PC-9 (cell line): ENCODE data around the gene GSE1. TPM values are rescaled to one million over a fixed set of nuclear protein-coding genes. Genes with fewer than 3 reads are reported as not detected.

ENCODE experiments used
- BruUV-seq: library from RNA; stranded (reverse); fragments of 400-500 nt; replicated peaks from 2 replicates; lab custom pipeline; 2021; lab: Mats Ljungman, UMichigan
- CTCF ChIA-PET: fragments of 300-600 bp; sonication (Branson Sonifier 250); formaldehyde crosslinking; loops from one replicate; lab custom pipeline; 2022; ENCODE audit warnings: antibody characterized with exemption; lab: Charles Lee
- POLR2A ChIA-PET: fragments of 300-600 bp; sonication (Branson Sonifier 250); formaldehyde crosslinking; loops from one replicate; lab custom pipeline; 2022; ENCODE audit warnings: antibody characterized with exemption; ENCODE audit not compliant: unreplicated experiment; lab: Charles Lee
- DNase-seq, 2 experiments: peaks; one replicate each; pipeline versions ENCODE4 v3.0.0 to v3.0.0-alpha.2; 2015 to 2022; ENCODE audit warnings: mixed read lengths in 1 of 2
- H2AFZ ChIP-seq: fragments of 200-600 bp; sonication (generic); 2 replicates; pipeline ENCODE4 v1.8.1; 2017; ENCODE audit warnings: antibody characterized with exemption
- H3F3A ChIP-seq: fragments of 200-600 bp; sonication (generic); 2 replicates; pipeline ENCODE4 v1.8.1; 2017; ENCODE audit warnings: antibody characterized with exemption, mild to moderate bottlenecking, low read depth; ENCODE audit not compliant: insufficient read depth
- H3K27ac ChIP-seq: fragments of 200-600 bp; sonication (generic); 2 replicates; pipeline ENCODE4 v1.6.1; 2016; ENCODE audit warnings: mixed run types
- H3K27me3 ChIP-seq: fragments of 200-600 bp; sonication (generic); 2 replicates; pipeline ENCODE4 v1.6.1; 2016; ENCODE audit warnings: low read depth, mixed run types; ENCODE audit not compliant: insufficient read depth
- H3K36me3 ChIP-seq: fragments of 200-600 bp; sonication (generic); 2 replicates; pipeline ENCODE4 v1.6.1; 2016; ENCODE audit warnings: low read depth, mixed run types
- H3K4me1 ChIP-seq: fragments of 200-600 bp; sonication (generic); replicated peaks from 2 replicates; pipeline ENCODE4 v1.6.1; 2016; ENCODE audit warnings: mixed run types; ENCODE audit not compliant: insufficient read depth
- H3K4me2 ChIP-seq: fragments of 200-600 bp; sonication (generic); 2 replicates; pipeline ENCODE4 v1.6.1; 2017; ENCODE audit warnings: mixed run types
- H3K4me3 ChIP-seq: fragments of 200-600 bp; sonication (generic); 2 replicates; pipeline ENCODE4 v1.6.1; 2016; ENCODE audit warnings: mixed run types
- H3K79me2 ChIP-seq: fragments of 200-600 bp; sonication (generic); 2 replicates; pipeline ENCODE4 v1.6.1; 2017; ENCODE audit warnings: low read depth, mixed run types
- H3K9me2 ChIP-seq: fragments of 200-600 bp; sonication (generic); 2 replicates; pipeline ENCODE4 v1.8.1; 2017; ENCODE audit warnings: mild to moderate bottlenecking; ENCODE audit not compliant: insufficient read depth
- H3K9me3 ChIP-seq: fragments of 200-600 bp; sonication (generic); 2 replicates; pipeline ENCODE4 v1.8.1; 2016; ENCODE audit warnings: low read depth; ENCODE audit not compliant: insufficient read depth
- H4K20me1 ChIP-seq: fragments of 200-600 bp; sonication (generic); 2 replicates; pipeline ENCODE4 v1.8.1; 2017; ENCODE audit not compliant: insufficient read depth
- CTCF ChIP-seq: fragments of 200-600 bp; sonication (generic); conservative IDR thresholded peaks from 2 replicates; pipeline ENCODE4 v1.6.1; 2017; ENCODE audit warnings: mixed run types, antibody characterized with exemption, mild to moderate bottlenecking, moderate library complexity
- EZH2 ChIP-seq: fragments of 200-600 bp; sonication (generic); IDR thresholded peaks from 2 replicates; pipeline ENCODE4 v1.8.0; 2017; ENCODE audit warnings: antibody characterized with exemption, low read depth
- intact Hi-C: fragments of 100-400 bp; cut with micrococcal nuclease; formaldehyde crosslinking; loops from one replicate; pipeline ENCODE4 v1.10.0; 2022; ENCODE audit not compliant: unreplicated experiment
- total RNA-seq: library from RNA; stranded (reverse); gene quantifications from 2 replicates; pipeline ENCODE4 v1.2.3, GENCODE V29; 2021

The GSE1 gene
- total RNA-seq, 1 experiment from 2014 or later: 83.5 TPM

GRCh38 chr16:85619101-85619891 lies 6.2 kb downstream of the GSE1 start:
- no peaks in the 10 kb centered on the region for H3K27me3 ChIP-seq
- no peaks in the 10 kb centered on the region for H3K9me3 ChIP-seq
- intact Hi-C loops: no loop called here
- H3K79me2 ChIP-seq: peaks cover 96% of the 10 kb centered on the region
- CTCF ChIA-PET: no interaction called here
- DNase-seq: no peak
- peaks cover 98% of the 10 kb centered on the region for H4K20me1 ChIP-seq
- H3K4me3 ChIP-seq: no peak overlapping the region
- POLR2A ChIA-PET: interaction anchor here (0.5 kb wide), 1 partner anchor 105 kb away, joined by 4 read pairs; no protein-coding TSS in a partner anchor
- H3K9me2 ChIP-seq: no peaks in the 10 kb centered on the region
- H3K36me3 ChIP-seq: 0 out of 2 replicates have a peak, but pooled peaks cover 6% of the 10 kb centered on the region
- H3F3A ChIP-seq: peaks cover 27% of the 10 kb centered on the region
- no peak overlapping the region for H3K4me2 ChIP-seq
- TF ChIP-seq EZH2 (no peak), CTCF (no peak)
- H3K4me1 ChIP-seq: peaks cover 38% of the 10 kb centered on the region
- H2AFZ ChIP-seq: no peak overlapping the region
- no TSS peak for BruUV-seq
- no peak overlapping the region for H3K27ac ChIP-seq

- Histone ChIP-seq H3K9me2 (no peaks in the 10 kb centered on the region), H3K4me3 (no peak overlapping the region), H3K9me3 (no peaks in the 10 kb centered on the region), H3K36me3 (0 out of 2 replicates have a peak, but pooled peaks cover 6% of the 10 kb centered on the region), H3K79me2 (peaks cover 99% of the 10 kb centered on the region), H2AFZ (no peak overlapping the region), H3K27me3 (no peaks in the 10 kb centered on the region), H3K4me2 (no peak overlapping the region), H3F3A (peaks cover 19% of the 10 kb centered on the region), H4K20me1 (peaks cover 100% of the 10 kb centered on the region), H3K27ac (no peak overlapping the region), H3K4me1 (peaks cover 36% of the 10 kb centered on the region)
- CTCF ChIA-PET: no interaction called here
- no peak for TF ChIP-seq EZH2
- no peak for TF ChIP-seq CTCF
- no peak for DNase-seq
- POLR2A ChIA-PET: no interaction called here
- intact Hi-C loops: no loop called here
- BruUV-seq: no TSS peak
Observed at GRCh38 chr16:85620374-85620773, 7.3 kb downstream of the GSE1 start.

- Histone ChIP-seq H3K27ac (no peak overlapping the region), H2AFZ (no peak overlapping the region), H3K4me3 (no peak overlapping the region), H3K4me1 (peaks cover 23% of the 10 kb centered on the region), H3K79me2 (peaks cover 99% of the 10 kb centered on the region), H3K9me3 (no peaks in the 10 kb centered on the region), H3F3A (peaks cover 12% of the 10 kb centered on the region; the same call in 1 of the 2 replicates), H3K9me2 (no peaks in the 10 kb centered on the region), H3K36me3 (0 out of 2 replicates have a peak, but pooled peaks cover 6% of the 10 kb centered on the region), H3K27me3 (no peaks in the 10 kb centered on the region), H4K20me1 (peaks cover 99% of the 10 kb centered on the region), H3K4me2 (0 out of 2 replicates have a peak overlapping the region, but pooled peaks have one; percentile 23)
- intact Hi-C loops: no loop called here
- CTCF ChIA-PET: no interaction called here
- TF ChIP-seq EZH2: no peak
- TF ChIP-seq CTCF: no peak
- BruUV-seq: no TSS peak
- POLR2A ChIA-PET: interaction anchor here (0.6 to 0.7 kb wide), 2 partner anchors 13 to 41 kb away, joined by 3 to 12 read pairs; no protein-coding TSS in a partner anchor
- DNase-seq: peak; percentile 58 to 80
Observed at GRCh38 chr16:85621698-85622428, 8.7 kb downstream of the GSE1 start.
